BE2C (cell line): ENCODE data around the gene HINT3.

Source experiments
- DNase-seq: peaks from one replicate; pipeline ENCODE4 v3.0.0-alpha.2; 2020
- H3K27me3 ChIP-seq: fragments of 250-450 bp; sonication (Bioruptor Pico); 2 replicates; pipeline ENCODE4 v1.5.1; 2020; ENCODE audit warnings: mild to moderate bottlenecking
- H3K36me3 ChIP-seq: fragments of 250-450 bp; sonication (Bioruptor Pico); 2 replicates; pipeline ENCODE4 v1.5.1; 2020; ENCODE audit warnings: mild to moderate bottlenecking
- H3K4me1 ChIP-seq: fragments of 250-450 bp; sonication (Bioruptor Pico); 2 replicates; pipeline ENCODE4 v1.5.1; 2020
- H3K4me3 ChIP-seq: 2 replicates; pipeline ENCODE4 v1.5.1; 2011; ENCODE audit warnings: low read depth, low read length
- H3K9me3 ChIP-seq: fragments of 250-450 bp; sonication (Bioruptor Pico); 2 replicates; pipeline ENCODE4 v1.5.1; 2020
- CTCF ChIP-seq: IDR thresholded peaks from 2 replicates; pipeline ENCODE4 v1.5.1; 2012; ENCODE audit warnings: mild to moderate bottlenecking, low read depth, low read length

The HINT3 gene

GRCh38 chr6:125944434-125944816, 12.1 kb upstream of the HINT3 start:
- H3K4me3 ChIP-seq: no peak overlapping the region
- H3K27me3 ChIP-seq: no peaks in the 10 kb centered on the region
- H3K9me3 ChIP-seq: no peaks in the 10 kb centered on the region
- no peaks in the 10 kb centered on the region for H3K36me3 ChIP-seq
- peaks cover 11% of the 10 kb centered on the region for H3K4me1 ChIP-seq
- DNase-seq: no peak
- no peak for TF ChIP-seq CTCF

- no peak for DNase-seq
- Histone ChIP-seq H3K4me1 (peaks cover 11% of the 10 kb centered on the region), H3K9me3 (no peaks in the 10 kb centered on the region), H3K27me3 (no peaks in the 10 kb centered on the region), H3K4me3 (no peak overlapping the region), H3K36me3 (no peaks in the 10 kb centered on the region)
- no peak for TF ChIP-seq CTCF
These were observed 11.7 kb upstream of the HINT3 start for GRCh38 chr6:125944896-125945295.

GRCh38 chr6:125945378-125946141, 11.0 kb upstream of the HINT3 start:
- H3K27me3 ChIP-seq: no peaks in the 10 kb centered on the region
- peaks cover 11% of the 10 kb centered on the region for H3K4me1 ChIP-seq
- H3K36me3 ChIP-seq: no peaks in the 10 kb centered on the region
- no peak for TF ChIP-seq CTCF
- H3K4me3 ChIP-seq: no peak overlapping the region
- H3K9me3 ChIP-seq: no peaks in the 10 kb centered on the region
- no peak for DNase-seq

GRCh38 chr6:125947615-125948014, 9.0 kb upstream of the HINT3 start:
- no peak for TF ChIP-seq CTCF
- DNase-seq: no peak
- H3K36me3 ChIP-seq: no peaks in the 10 kb centered on the region
- no peaks in the 10 kb centered on the region for H3K27me3 ChIP-seq
- peaks cover 11% of the 10 kb centered on the region for H3K4me1 ChIP-seq
- no peaks in the 10 kb centered on the region for H3K9me3 ChIP-seq
- H3K4me3 ChIP-seq: no peak overlapping the region

- no peak for DNase-seq
- TF ChIP-seq CTCF: no peak
- H3K27me3 ChIP-seq: no peaks in the 10 kb centered on the region
- H3K4me3 ChIP-seq: no peak overlapping the region
- H3K9me3 ChIP-seq: no peaks in the 10 kb centered on the region
- H3K4me1 ChIP-seq: peaks cover 11% of the 10 kb centered on the region
- H3K36me3 ChIP-seq: no peaks in the 10 kb centered on the region
These were observed 8.1 kb upstream of the HINT3 start for GRCh38 chr6:125948455-125948854.

GRCh38 chr6:125949069-125949468, 7.5 kb upstream of the HINT3 start:
- H3K36me3 ChIP-seq: no peaks in the 10 kb centered on the region
- no peak for DNase-seq
- peaks cover 11% of the 10 kb centered on the region for H3K4me1 ChIP-seq
- H3K4me3 ChIP-seq: no peak overlapping the region
- no peaks in the 10 kb centered on the region for H3K9me3 ChIP-seq
- H3K27me3 ChIP-seq: no peaks in the 10 kb centered on the region
- TF ChIP-seq CTCF: no peak
